ENCODE measurements around the gene EPB41L2.

Gene EPB41L2

GRCh38 chr6:130839379-130839778, 223.7 kb downstream of the EPB41L2 start:
- H3K36me3 ChIP-seq = no peaks in the 10 kb centered on the region
- no peak for DNase-seq
- no peak overlapping the region for H3K4me3 ChIP-seq (ENCODE audit: low read depth, low read length)
- TF ChIP-seq, protein P1, sequence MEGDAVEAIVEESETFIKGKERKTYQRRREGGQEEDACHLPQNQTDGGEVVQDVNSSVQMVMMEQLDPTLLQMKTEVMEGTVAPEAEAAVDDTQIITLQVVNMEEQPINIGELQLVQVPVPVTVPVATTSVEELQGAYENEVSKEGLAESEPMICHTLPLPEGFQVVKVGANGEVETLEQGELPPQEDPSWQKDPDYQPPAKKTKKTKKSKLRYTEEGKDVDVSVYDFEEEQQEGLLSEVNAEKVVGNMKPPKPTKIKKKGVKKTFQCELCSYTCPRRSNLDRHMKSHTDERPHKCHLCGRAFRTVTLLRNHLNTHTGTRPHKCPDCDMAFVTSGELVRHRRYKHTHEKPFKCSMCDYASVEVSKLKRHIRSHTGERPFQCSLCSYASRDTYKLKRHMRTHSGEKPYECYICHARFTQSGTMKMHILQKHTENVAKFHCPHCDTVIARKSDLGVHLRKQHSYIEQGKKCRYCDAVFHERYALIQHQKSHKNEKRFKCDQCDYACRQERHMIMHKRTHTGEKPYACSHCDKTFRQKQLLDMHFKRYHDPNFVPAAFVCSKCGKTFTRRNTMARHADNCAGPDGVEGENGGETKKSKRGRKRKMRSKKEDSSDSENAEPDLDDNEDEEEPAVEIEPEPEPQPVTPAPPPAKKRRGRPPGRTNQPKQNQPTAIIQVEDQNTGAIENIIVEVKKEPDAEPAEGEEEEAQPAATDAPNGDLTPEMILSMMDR (IDR thresholded peaks at IDR 0.05; ENCODE audit: low read depth, low read length) = no peak
- H3K9me3 ChIP-seq = no peaks in the 10 kb centered on the region
- no peaks in the 10 kb centered on the region for H3K27me3 ChIP-seq
- H3K4me1 ChIP-seq = no peaks in the 10 kb centered on the region

GRCh38 chr6:130838951-130839350, 224.1 kb downstream of the EPB41L2 start:
- no peaks in the 10 kb centered on the region for H3K4me1 ChIP-seq
- no peaks in the 10 kb centered on the region for H3K36me3 ChIP-seq
- no peak overlapping the region for H3K4me3 ChIP-seq (ENCODE audit: low read depth, low read length)
- TF ChIP-seq, protein P1 (IDR thresholded peaks at IDR 0.05; ENCODE audit: low read depth, low read length) = no peak
- DNase-seq = no peak
- H3K27me3 ChIP-seq = no peaks in the 10 kb centered on the region
- H3K9me3 ChIP-seq = no peaks in the 10 kb centered on the region

GRCh38 chr6:130838250-130838860, 224.7 kb downstream of the EPB41L2 start:
- DNase-seq = no peak
- TF ChIP-seq, protein P1 (IDR thresholded peaks at IDR 0.05; ENCODE audit: low read depth, low read length) = no peak
- Histone ChIP-seq H3K27me3 (no peaks in the 10 kb centered on the region), H3K4me1 (no peaks in the 10 kb centered on the region), H3K9me3 (no peaks in the 10 kb centered on the region), H3K36me3 (no peaks in the 10 kb centered on the region), H3K4me3 (ENCODE audit: low read depth, low read length) (no peak overlapping the region)

GRCh38 chr6:130837067-130837466, 226.0 kb downstream of the EPB41L2 start:
- H3K4me1 ChIP-seq = no peaks in the 10 kb centered on the region
- H3K4me3 ChIP-seq (ENCODE audit: low read depth, low read length) = no peak overlapping the region
- no peaks in the 10 kb centered on the region for H3K9me3 ChIP-seq
- DNase-seq = no peak
- H3K36me3 ChIP-seq = no peaks in the 10 kb centered on the region
- H3K27me3 ChIP-seq = no peaks in the 10 kb centered on the region
- TF ChIP-seq, protein P1 (IDR thresholded peaks at IDR 0.05; ENCODE audit: low read depth, low read length) = no peak

GRCh38 chr6:130836055-130836640, 226.9 kb downstream of the EPB41L2 start:
- no peaks in the 10 kb centered on the region for H3K36me3 ChIP-seq
- TF ChIP-seq, protein P1 (IDR thresholded peaks at IDR 0.05; ENCODE audit: low read depth, low read length) = no peak
- no peak for DNase-seq
- no peak overlapping the region for H3K4me3 ChIP-seq (ENCODE audit: low read depth, low read length)
- H3K27me3 ChIP-seq = no peaks in the 10 kb centered on the region
- no peaks in the 10 kb centered on the region for H3K4me1 ChIP-seq
- no peaks in the 10 kb centered on the region for H3K9me3 ChIP-seq

GRCh38 chr6:130834482-130835251, 228.4 kb downstream of the EPB41L2 start:
- H3K4me1 ChIP-seq = no peaks in the 10 kb centered on the region
- no peaks in the 10 kb centered on the region for H3K9me3 ChIP-seq
- H3K36me3 ChIP-seq = no peaks in the 10 kb centered on the region
- H3K27me3 ChIP-seq = no peaks in the 10 kb centered on the region
- no peak for DNase-seq
- TF ChIP-seq, protein P1 (IDR thresholded peaks at IDR 0.05; ENCODE audit: low read depth, low read length) = no peak
- H3K4me3 ChIP-seq (ENCODE audit: low read depth, low read length) = no peak overlapping the region

Data from BE2C (cell line).